HPDE6-E6E7 (cell line): ENCODE measurements around the gene NMRAL1.

Source experiments
- DNase-seq: peaks from one replicate; pipeline ENCODE4 v3.0.0; 2011; ENCODE audit warnings: missing footprints; ENCODE audit errors: extremely low spot score

NMRAL1 gene

DNA sequence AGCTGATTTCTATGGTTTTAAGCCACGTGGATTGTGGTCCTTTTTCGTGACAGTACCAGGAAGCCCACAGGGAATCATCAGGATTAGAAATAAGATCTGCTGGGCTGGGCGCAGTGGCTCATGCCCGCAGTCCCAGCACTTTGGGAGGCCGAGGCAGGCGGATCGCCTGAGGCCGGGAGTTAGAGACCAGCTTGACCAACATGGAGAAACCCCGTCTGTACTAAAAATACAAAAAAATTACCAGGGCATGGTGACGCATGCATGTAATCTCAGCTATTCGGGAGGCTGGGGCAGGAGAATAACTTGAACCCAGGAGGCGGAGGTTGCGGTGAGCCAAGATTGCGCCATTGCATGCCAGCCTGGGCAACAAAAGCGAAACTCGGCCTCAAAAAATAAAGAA lies 6.5 kb downstream of the NMRAL1 start:
- DNase-seq = no peak

DNA sequence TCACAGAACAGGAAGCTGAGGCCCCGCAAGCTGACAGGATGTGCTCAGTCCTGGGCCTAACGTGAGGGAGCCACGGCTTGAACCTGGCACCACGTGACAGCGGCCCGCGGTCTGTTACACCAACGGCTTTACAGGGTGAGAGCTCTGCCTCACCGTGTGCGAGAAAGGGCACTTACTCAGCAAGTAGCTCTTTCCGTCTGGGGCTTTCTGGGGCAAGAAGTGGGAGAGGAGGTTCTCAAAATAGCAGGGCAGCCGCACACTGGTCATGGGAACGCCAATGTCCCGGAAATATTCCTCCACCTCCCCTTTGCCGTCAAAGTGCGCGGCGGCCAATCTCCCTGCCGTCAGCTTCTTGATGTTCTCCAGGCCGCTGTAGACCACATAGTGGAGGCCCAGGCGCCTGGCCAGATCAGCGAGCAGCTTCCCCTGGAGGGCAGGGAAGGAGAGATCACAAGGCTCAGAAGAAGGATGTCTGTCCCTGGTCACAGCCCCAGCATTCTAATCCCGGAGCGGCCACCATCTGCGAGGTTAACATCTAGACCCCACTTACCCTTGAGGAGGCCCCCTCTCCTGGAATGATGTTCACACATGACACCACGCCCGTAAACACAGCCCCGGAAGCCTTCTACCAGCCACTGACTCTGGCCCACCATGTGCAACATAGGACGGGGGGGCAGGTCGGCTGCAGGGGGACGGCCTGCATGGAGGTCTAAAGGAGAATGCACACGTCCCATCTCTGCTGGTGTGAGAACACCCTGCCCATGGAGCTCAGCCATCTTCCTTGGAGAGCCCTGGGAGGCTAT lies 8.2 kb downstream of the NMRAL1 start:
- no peak for DNase-seq

DNA sequence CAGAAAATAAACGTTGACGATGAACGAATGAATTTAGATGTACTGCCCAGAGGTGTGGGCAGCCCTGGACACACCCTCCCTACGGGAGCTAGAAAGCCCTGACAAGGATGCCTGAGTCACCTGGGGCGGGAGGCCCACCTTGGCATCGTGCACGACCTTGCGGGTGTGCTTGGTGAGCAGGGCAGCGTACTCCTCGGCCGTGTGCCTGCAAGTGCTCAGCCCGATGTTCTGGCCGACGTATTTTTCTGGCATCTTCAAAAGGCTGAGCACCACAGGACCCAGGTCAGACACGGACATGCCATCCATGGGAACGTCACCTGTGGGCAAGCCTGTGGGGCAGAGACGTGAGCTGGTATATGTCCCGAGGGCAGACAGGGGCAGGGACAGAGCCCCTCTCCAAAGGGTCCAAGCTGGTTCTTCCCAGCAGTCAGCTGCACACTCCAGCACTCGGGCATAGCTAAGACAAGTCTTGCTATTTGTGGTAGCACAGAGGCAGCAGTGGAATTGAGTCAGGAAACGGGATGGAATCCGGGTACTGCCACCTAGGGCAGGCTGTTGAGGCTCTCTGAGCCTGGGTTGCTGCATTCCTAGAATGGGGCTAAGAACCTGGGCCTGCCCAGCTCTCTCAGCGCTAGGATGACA lies 10.8 kb downstream of the NMRAL1 start:
- peak; percentile 31 for DNase-seq

DNA sequence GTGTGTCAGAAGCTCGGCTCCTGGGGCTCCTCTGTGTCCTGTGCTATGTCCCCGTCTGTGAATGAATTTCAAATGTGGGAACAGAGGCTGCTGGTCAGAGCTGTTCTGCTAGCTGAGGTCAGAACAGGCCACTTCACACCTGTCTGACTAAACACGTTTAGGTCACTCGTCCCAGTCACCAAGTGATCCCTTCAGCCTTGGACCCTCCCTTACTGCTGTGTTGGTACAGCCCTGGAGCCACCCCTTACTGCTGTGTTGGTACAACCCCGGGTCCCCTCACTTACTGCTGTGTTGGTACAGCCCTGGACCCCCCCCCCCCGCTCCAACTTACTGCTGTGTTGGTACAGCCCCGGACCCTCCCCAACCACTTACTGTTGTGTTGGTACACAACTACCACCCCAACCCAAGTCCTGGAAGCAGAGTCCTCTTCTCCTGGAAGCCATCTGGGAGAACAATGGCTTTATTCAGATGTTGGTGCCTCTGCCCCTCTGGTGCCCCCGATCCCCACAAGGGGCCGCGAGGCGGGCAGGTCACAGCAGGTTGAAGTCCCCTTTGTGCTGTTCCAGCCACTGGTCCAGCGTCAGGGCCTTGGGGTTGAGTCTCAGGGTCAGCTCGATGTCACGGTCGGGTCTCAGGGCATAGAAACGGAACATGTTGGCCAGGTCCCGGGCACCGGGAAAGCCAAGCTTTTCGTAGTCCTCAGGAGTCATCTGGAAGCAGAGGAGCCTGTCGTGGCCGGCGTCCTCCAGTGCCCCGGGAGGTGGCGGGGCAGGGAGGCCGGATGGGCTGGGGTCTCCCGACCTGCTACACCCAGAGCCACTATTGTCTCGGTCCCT lies 13.0 kb downstream of the NMRAL1 start:
- no peak for DNase-seq

DNA sequence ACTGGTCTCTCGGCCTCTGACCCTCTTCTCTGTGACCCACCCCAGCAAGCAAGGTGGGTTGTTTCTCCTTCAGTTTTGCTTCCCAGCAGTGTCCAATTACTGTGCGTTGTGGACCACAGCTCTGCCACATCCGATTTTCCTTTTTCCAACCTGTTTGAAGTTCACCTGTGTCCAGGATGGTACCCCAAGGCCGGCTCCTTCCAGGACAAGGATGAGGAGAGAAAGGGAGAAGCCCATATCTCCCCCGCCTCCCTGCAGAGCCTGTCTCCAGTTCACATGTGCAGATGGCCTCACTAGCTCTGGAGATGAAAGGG lies 13.5 kb downstream of the NMRAL1 start:
- DNase-seq = no peak

DNA sequence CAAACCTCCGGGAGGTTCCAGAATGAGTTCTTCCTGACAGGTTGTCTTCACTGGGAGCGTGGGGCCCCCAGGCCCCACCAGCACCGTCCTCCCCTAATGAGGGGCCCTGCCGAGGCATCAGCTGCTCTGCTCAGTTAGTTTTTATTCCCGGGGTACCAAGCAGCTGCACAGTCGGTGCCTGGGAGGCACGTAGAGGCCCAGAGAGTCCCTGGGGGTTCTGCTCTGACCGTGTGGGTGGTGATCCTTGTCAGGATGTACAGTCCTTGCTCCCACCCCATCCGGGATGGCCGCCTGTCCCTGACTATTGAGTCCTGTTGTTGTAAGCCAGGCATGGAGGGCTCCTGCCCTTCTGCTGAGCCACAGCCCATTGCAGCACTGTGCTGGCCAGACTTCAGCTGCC lies 18.5 kb downstream of the NMRAL1 start:
- no peak for DNase-seq

DNA sequence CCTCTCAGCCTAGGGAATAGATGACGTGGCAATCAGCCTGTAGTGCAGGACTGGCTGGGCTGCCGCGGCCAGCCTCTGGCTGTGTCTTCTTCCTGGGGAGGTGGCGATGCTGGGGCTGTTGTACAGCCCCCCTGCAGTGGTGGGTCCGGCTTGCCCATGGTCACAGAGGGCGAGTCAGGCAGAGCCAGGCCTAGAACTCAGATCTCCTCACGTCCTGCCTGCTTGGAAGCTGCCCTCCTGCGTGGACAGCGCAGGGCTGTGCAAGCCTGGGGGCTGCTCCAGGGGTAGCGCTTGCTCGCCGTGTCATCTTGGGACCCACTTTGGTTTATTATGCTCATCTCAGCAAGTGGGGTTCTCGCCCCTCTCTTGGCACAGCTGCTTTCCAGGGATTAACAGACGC lies 19.3 kb downstream of the NMRAL1 start:
- DNase-seq = no peak

DNA sequence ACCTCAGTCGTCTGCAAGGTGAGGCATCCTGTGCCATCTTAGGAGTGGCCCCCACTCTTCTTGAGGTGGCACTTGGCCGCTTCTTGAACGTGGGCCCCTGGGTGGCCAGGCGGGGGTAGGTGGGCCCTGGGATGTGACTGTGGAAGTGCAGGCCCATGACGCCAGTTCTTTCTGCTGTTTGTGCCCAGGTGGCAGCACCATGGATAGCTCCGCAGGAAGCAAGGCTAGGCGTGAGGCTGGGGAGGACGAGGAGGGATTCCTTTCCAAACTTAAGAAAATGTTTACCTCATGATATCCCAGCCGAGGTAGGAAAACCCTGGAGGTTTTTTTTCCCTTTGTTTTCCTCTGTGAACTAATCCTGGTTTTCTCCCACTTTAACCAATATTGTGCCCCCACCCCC lies 19.8 kb downstream of the NMRAL1 start:
- no peak for DNase-seq

DNA sequence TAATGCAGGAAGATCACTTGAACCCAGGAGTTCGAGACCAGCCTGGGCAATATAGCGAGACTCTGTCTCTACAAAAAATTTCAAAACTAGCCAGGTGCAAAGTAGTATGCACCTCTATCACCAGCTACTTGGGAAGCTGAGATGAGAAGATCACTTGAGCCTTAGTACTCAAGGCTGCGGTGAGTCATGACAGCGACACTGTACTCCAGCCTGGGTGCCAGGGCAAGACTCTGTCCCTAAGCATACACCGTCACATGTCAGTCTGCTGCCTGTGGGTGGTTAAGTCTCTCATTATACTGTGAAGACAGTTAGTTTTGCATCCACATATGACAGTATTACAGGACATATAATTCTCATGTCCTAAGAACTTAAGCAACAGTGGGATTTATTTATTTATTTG lies 21.8 kb downstream of the NMRAL1 start:
- no peak for DNase-seq

DNA sequence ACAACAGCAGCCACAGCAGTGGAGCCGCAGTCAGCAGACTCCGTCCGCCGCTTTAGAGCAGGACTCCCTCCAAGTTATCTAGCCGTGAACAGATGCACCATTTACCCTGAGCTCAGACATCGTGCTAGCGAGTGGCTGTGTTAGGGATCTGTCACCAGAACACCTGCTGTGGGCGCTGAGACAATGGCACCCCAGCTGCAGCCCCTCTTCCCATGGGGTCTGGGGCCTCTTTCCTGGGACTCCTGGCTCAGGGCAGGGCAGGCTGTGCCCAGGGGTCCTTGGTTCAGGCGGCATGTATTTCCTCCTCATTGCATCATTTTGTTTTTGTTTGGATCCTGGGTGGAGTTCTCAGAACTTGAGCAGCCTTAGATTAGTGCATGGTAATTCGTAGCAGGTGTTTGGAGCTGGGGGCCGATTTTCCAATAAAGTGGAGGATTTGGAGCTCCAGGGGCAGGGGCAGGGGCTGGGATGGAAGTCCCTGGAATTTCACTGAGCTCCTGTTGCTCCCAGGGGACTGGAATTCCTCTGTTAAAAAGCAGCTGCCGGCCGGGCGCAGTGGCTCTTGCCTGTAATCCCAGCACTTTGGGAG lies 23.4 kb downstream of the NMRAL1 start:
- no peak for DNase-seq

DNA sequence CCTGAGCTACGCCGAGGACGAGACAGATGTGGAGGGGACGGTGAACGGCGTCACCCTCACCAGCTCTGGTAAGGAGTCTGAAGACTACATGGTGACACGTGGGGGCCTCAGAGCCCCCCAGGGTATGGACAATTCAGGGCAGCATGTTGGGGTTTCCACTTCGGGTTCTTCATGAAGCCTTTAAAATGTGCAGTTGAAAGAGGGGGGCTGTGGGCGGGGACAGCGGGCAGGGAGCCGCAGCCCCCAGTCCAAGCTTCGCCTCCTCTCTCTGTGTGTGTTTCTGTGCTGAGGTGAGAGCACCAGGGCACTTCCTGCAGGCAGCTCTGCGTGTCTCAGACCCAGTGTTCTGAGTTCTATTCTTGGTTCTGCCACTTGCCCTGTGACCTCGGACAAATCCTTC lies 24.0 kb downstream of the NMRAL1 start:
- DNase-seq = no peak

DNA sequence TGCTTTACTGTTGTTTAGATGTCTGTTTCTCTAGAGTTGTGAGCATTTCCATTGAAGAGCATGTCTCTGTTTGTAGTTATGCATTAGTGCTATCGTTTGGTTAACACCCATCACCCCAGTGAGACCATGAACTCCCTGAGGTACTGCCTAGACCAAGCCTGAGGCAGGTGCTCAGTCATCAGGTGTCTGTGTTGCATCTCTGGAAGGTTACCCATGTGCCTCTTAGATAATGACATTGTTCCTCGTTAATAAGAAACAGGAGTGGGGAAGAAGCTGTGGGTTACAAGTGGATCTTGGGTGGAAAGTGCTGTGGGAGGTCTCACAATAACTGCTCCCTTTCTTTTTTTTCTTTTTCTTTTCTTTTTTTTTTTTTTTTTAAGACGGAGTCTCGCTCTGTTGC lies 30.4 kb downstream of the NMRAL1 start:
- no peak for DNase-seq

DNA sequence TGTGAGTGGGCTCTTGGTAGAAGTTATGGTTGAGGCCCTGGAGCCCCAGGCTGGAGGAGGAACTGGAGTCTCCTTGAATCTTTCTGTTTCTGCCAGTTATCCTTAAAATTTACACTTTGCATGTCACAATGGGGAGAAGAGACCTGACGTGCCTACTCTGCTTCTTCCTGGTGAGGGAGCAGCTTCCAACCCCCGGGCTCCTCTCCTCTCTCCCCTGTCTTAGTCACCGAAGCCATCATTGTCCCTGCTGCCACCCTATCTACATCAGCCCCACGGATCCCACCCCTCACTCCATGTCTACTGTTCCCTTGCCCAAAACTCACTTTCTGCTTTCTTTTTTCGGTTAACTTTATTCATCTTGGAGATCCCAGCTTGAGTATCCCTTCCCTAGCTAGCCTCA lies 31.2 kb downstream of the NMRAL1 start:
- DNase-seq = no peak

DNA sequence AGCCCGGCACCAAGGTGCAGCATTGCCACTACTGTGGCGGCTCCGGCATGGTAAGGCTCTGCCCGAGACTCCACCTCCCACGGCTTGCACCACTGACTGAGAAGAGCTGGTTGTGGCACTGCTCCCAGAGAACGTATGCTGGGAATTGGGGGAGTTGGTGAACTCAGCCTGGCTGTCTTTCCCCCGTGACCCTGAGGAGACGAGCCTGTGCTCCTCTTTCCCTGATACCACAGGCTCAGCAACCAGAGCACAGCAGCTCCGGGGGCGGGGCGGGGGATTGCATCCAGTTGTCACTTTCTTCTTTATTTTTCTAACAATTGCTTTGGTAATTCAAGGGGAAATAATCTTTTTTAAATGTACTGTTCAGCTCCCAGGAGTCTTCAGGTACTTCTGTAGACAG lies 32.1 kb downstream of the NMRAL1 start:
- no peak for DNase-seq

DNA sequence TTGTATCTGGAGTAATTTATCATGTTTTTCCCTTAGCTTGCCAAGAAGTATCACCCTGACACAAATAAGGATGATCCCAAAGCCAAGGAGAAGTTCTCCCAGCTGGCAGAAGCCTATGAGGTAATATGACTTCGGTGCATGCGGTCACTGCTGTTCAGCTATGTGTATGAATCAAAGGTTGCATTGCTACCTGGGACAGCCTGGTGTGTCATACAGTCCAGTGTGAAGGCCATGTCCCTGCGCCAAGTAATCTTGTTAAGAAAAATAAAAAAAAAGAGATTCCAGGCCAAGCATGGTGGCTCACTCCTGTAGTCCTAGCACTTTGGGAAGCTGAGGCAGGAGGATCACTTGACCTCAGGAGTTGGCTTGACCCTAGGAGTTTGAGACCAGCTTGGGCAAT lies 37.1 kb downstream of the NMRAL1 start:
- no peak for DNase-seq

DNA sequence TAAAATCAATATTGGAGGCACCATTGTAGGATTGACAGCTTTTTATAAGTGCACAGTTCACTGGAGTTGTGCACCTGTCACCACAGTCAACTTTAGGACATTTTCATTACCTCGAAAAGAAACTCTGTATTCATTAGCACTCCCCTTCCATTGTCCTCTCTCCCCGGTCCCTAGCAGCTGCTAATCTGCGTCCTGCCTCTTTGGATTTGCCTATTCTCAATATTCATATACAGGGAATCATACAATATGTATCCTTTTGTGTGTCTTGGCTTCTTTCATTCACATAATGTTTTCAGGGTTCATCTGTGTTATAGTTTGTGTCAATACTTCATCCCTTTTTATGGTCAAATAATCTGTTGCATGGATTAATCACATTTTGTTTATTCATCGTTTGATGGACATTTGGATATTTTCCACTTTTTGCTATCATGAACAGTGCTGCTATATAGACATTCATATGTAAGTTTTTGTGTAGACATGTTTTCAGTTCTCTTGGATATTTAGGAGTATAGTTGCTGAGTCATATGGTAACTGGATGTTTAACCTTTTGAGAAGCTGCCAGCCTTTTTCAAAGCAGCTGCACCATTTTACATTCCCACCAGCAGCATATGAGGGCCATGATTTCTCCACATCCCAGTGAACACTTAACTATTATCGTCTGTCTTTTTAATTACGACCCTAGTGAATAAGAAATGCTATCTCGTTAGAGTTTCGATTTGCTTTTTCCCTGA lies 38.9 kb downstream of the NMRAL1 start:
- DNase-seq = no peak

DNA sequence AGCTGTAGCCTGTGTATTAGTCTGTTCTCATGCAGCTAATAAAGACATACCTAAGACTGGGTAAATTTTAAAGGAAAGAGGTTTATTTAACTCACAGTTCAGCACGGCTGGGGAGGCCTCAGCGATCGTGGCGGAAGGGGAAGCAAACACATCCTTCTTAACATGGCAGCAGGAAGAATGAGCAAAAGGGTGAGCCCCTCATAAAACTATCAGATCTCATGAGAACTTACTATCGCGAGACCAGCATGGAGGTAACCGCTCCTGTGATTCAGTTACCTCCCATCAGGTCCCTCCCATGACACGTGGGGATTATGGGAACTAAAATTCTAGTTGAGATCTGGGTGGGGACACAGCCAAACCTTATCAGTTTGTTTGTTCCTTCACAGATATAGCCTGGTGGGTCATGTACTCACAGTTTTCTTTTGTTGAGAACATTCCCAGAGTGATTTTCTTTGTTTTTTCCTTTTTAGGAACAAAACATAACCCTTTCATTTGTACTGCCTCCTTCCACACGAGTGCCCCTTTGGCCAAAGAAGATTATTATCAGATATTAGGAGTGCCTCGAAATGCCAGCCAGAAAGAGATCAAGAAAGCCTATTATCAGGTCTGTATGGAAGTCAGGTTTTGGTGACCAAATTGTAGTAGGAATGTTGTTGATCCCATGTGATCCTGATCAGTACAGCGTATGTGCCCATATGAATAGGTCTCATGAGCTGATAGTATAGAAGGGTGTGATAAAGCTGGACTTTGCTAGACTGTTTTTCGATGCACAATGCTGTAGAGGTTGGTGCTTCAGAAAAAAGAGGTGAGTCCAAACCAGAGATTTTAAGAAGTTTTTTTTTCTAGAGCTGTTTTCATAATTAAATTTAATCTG lies 40.3 kb downstream of the NMRAL1 start:
- no peak for DNase-seq

DNA sequence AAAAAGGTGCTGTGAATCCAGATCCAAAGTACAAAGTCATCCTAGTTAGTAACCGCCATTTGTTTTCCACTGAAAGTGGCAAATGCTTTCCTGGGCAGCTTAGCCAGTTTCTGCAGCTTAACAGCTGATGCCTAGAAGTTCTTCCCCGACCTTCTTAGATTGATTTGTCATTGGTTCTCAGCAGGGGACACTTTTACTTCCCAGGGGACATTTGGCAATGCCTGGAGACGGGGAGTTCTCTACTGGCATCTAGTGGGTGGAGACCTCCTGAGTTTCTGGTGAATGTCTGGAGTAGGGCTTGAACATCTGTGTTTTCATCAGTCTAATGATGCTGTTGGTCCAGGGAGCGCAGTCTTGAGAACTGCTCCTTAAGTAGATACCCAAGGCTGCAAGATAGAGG lies 41.2 kb downstream of the NMRAL1 start:
- DNase-seq = no peak

DNA sequence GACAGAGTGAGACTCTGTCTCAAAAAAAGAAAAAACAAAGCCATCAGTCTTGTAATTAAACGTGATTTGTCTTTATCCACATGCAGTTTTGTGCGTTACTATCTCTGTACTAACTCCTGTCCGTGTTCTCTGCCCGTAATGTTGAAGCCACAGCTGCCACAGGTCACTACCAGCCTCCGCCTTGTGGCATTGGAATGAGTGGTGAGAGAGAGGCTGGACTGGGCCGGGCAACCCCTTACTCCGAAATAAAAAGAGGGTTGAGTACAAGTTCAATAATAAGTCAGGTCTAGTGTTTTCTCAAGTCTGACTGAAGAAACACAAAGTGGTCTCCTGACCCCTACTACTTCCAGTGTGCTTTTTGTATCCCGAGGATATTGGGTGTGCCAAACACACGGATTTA lies 43.4 kb downstream of the NMRAL1 start:
- DNase-seq = no peak

DNA sequence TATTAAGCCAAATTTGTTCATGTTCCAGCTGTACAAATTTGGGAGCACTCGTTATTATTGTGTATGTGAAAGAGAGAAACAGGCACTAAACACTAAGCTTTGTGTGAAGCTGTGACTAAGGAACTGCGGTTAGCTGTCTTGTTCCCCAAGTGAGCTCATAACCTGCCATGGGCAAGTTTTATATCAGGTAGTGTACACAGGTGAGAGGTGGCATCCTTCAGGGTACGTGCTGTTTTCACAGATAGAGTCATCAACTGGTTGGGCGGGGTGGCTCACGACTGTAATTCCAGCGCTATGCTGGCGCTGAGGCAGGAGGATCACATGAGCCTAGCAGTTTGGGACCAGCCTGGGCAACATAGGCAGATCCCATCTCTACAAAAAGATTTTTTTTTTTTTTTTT lies 45.9 kb downstream of the NMRAL1 start:
- no peak for DNase-seq
